Measurements from ENCODE around the gene EIF4G3.

The EIF4G3 gene

DNA sequence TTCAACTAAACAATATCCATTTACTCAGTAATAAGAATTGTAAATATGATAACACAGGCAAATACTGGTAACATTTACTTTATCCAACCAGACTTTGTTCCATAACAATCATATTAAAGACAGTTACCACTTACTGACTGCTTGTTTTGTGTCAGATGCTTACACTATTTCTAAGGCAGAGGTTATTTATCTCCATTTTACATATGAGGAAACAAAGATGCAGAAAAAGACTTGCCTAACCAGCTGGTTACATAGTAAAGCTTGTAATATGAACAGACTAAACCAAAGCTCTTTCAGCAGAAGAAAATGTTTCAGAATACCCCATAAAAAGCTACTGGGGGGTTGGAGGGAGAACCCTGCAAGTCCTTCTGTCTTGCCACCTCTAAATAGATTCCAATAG lies 180.1 kb downstream of the EIF4G3 start:
- no peak for DNase-seq (ENCODE audit: low read depth, low spot score)

DNA sequence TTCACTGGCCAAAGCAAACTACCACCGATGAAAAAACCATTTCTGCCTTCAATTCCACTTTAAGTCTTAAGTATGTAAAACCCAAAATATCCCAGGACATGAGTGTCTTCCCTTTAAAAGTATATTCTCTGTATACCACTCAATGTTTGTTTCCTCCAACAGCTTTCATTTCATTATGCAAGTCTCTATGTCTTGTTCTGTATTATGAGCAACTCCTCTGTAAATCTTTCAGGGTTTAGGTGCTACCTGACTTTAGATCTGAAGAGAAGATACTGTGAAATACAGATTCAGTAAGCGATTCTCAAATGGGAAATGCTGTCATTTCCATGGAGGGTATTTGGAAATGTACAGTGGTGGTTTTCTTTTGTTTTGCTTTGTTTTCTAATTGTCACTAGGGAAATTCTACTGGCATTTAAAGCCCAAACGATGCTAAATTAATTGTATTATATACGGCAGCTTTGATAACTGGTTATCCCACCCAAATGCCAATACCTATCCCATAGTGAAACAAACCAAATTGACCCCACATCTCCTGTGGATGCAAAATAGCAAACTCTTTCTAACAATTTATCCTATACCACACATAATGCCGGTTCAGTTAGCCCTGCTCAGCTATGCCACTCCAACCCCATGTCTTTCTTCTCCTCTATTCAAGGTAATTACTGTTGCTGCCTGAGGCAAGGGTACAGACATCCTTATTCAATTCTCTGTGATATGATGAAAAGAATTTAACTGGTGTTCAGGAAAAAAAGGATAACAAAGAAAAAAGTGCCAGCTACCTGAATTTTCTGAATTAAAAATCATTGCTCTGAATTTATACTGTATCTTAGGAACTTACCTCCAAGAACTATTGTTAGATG lies 182.8 kb downstream of the EIF4G3 start:
- DNase-seq (ENCODE audit: low read depth, low spot score) = no peak

DNA sequence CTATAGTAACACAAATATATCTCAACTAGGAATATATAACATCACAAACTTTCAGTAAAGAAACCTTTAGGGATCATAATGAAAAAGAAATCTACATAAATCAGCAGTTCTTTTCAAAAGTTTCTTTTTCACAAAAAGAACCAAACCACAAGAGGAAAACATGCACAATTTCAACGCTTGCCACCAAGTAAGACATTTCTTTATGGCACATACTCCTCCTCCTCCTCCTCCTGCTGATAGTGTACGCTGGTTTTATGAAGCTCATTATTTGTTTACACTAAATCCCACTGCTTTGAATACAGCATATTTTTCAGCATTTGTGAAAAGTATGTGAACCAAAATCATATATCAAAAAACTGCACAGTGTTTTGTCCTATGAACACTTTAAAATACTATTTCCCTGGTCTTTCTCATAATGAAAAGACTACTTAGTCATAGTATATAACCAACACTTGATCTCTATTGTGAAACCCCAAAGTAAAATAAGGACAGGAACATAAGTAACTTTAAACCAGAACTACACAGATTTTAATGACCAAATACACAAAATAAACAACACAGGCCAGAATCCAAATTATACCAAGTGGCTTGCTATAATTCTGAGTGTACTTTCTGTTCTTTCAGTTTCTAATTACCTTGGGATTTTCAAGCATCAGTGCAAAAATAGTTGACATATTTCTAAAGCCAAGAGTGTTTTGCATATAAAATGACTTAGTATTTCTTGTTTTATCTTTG lies 184.2 kb downstream of the EIF4G3 start:
- DNase-seq (ENCODE audit: low read depth, low spot score) = no peak

DNA sequence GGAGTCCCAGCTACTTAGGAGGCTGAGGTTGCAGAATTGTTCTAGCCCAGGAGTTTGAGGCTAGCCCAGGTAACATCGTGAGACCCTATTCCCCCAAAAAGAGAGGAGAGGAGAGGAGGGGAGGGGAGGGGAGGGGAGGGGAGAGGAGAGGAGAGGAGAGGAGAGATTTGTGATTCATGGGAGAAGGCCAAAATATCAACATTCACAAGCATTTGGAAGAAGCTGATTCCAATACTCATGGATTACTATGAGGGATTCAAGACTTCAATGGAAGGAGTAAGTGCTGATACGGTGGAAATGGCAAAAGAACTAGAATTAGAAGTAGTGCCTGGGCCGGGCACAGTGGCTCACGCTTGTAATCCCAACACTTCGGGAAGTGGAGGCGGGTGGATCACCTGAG lies 187.8 kb downstream of the EIF4G3 start:
- DNase-seq (ENCODE audit: low read depth, low spot score) = no peak

DNA sequence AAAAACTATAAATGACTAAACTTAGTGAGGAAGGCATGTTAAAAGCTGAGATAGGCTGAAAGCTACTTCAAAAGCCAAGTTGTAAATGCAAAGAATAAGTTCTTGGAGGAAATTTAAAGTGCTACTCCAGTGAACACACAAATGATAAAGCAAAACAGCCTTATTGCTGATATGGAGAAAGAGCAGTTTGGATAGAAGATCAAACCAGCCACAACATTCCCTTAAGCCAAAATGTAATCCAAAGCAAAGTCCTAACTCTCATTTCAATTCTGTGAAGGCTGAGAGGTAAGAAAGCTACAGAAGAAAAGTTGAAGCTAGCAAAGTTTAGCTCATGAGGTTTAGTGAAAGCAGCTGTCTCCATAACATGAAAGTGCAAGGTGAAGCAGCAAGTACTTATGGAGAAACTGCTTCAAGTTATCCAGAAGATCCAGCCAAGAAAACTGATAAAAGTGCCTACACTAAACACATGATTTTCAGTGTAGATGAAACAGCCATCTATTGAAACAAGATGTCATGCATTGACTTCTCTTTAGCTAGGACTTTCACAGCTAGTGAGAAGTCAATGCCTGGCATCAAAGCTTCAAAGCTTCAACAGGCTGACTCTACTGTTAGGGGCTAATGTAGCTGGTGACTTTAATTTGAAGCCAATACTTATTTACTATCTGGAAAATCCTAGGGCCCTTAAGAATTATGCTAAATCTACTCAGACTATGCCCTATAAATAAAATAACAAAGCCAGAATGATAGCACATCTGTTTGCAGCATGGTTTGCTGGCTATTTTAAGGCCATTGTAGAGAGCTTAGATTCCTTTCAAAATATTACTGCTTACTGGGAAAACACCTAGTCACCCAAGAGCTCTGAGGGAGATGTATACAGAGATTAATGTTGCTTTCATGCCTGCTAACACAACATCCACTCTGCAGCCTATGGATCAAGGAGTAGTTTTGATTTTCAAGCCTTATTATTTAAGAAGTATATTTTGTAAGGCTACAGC lies 188.6 kb downstream of the EIF4G3 start:
- DNase-seq (ENCODE audit: low read depth, low spot score) = no peak

DNA sequence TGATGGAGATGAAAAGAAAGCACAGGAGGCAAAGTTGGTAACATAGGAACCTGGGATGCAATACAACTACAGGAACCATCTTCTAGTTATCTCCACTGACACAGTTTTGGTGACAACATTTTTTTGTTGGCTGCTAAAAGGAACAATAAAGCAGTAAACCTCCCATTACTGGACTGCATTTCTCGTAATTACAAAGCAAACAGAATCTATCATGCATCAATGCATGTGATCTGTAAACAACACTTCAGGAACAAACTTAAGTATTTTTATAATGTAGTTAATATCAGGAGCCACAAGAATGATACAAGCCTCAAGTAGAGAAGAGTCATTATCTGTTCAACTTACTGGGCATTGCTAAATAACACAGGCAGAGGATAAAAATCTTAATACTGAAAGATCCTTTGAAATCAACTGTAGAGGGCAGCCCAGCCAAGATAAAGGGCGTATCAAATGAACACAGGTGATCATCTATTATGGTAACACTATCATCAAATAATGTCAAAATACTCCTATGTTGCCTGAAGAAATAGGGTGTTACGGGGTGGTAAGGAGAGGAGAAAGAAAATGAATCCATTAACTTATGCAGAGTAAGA lies 193.3 kb downstream of the EIF4G3 start:
- DNase-seq (ENCODE audit: low read depth, low spot score) = no peak

DNA sequence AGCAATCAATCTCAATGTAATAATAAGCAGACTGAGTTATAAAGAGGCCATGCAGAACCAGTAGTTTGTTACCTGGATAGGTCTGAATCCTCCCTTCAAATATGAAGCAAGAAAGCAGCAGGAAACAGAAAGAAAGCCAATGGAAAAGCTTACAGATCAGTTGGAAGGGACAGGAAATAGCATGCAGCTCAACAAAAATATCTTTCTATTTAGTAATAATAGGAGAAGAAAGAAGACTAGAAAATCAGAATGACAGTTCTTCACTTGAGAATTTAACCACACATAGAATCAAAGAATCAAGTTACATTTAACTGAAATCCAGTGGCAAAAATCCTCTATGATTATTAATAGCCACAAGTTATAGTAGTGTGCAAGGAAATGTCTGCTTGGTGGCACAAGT lies 194.4 kb downstream of the EIF4G3 start:
- DNase-seq (ENCODE audit: low read depth, low spot score) = no peak

DNA sequence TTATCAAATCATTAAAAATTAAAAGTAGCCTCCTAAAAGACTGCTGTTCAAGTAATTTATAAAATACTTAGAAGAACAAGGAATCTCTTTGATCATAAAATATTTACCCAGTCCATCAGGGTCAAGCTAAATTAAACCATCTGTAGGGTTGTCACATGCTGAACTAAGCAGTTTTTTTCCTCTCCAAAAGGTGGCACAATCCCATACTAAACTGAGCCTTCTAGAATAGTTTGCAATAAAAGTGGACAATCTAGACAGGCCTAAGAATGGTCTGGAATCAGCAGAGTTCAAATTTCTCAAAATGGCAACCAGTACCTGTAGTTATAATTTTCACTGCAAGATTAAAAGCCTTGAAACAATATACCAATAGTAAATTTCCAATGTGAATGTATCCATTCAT lies 194.8 kb downstream of the EIF4G3 start:
- no peak for DNase-seq (ENCODE audit: low read depth, low spot score)

DNA sequence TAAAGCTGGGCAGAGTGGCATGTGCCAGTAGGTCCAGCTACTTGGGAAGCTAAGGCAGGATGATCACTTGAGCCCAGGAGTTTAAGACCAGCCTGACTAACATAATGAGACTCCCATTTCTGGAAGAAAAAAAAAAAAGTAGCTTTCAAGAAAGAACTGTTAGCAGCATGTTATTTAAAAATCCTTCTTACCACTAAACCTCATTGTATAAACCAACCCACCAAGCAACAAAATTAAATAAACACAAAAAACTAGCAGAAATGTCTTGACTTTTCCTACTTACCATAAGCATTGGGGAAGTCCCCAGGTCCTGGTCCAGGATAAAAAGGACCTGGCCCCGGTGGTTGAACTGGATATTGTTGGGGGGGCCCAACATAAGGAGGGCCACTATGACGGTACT lies 196.6 kb downstream of the EIF4G3 start:
- no peak for DNase-seq (ENCODE audit: low read depth, low spot score)

DNA sequence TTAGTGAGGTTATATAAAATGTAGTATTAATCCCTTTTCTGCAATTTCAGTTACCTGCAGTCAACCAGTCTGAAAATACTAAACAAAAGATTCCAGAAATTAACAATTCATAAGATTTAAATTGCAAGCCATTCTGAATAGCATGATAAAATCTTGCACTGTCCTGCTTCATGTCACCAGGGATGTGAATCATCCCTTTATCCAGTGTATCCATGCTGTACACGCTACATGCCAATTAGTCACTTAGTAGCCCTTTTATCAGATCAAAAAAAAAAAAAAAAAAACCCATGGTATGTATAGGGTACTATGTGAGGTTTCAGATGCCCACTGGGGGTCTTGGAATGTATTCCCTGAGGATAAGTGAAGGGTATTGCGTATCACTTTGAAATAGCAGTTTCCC lies 198.3 kb downstream of the EIF4G3 start:
- no peak for DNase-seq (ENCODE audit: low read depth, low spot score)

DNA sequence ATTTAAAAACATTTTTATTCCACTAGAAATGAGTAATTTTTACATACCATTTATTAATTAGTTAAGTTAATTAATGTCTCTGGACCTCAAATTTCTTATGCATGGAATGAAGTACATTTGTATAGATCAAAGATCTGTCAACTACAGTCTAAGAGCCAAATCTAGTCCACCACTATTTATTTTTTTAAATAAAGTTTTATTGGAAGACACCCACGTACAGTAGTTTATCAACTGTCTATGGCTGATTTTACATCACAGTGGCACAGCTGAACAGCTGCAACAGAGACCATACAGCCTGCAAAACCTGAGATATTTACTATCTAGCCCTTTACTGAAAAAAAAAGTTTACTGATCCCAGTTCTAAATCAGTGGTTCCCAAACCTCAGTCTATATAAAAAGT lies 201.0 kb downstream of the EIF4G3 start:
- DNase-seq (ENCODE audit: low read depth, low spot score) = no peak

DNA sequence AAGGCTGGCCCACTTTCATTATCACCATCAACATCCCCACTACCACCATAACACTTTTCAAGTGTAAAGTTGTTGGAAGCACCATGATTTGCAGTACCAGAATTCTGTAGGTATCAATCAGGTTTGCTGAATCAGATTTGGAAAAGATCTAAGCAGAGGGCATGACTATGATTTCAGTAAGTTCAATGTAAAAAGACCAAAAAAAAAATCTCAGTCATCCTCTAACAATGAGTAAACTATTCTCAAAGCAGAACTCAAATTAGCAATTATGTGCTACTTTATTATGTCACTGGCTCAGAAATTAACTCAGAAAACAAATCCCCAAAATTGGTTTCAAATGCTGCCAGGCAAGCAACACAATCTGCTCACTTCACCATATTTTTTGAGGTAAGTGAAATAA lies 201.7 kb downstream of the EIF4G3 start:
- DNase-seq (ENCODE audit: low read depth, low spot score) = no peak

DNA sequence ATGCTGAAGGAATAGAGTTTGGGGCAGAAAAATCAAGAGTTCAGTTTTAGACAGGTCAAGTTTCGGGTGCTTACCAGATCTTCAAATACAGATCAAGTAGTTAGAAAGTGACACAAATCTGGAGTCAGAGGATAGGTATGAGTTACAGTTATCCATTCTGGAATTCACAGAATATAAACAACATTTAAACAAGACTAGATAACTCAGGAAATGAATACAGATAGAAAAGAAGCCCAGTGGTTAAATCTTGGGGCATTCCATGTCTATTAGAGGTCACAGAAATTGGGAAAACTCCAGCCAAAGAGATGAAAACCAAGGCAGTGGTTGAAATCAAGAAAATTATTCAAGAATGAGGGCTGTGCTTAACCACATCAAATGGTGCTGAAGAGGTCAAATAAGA lies 202.6 kb downstream of the EIF4G3 start:
- DNase-seq (ENCODE audit: low read depth, low spot score) = no peak

DNA sequence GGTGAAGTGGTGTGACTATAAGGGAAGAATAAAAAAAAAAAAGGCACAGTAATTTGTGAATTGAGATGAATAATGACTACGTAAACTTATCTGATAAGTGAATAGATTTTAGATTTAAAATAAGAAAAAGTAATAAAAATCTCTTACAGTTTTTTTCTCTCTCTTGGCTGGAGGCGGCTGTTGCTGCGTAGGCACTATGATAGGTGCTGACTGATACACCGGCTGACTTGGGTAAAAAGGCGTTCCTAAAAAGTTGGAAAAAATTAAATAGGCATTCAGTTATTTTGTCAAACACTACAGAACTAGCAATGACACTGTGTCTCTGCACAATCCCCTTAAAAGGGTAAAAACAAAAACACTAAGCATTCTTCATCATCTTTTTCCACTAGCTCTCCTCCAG lies 203.8 kb downstream of the EIF4G3 start:
- no peak for DNase-seq (ENCODE audit: low read depth, low spot score)

DNA sequence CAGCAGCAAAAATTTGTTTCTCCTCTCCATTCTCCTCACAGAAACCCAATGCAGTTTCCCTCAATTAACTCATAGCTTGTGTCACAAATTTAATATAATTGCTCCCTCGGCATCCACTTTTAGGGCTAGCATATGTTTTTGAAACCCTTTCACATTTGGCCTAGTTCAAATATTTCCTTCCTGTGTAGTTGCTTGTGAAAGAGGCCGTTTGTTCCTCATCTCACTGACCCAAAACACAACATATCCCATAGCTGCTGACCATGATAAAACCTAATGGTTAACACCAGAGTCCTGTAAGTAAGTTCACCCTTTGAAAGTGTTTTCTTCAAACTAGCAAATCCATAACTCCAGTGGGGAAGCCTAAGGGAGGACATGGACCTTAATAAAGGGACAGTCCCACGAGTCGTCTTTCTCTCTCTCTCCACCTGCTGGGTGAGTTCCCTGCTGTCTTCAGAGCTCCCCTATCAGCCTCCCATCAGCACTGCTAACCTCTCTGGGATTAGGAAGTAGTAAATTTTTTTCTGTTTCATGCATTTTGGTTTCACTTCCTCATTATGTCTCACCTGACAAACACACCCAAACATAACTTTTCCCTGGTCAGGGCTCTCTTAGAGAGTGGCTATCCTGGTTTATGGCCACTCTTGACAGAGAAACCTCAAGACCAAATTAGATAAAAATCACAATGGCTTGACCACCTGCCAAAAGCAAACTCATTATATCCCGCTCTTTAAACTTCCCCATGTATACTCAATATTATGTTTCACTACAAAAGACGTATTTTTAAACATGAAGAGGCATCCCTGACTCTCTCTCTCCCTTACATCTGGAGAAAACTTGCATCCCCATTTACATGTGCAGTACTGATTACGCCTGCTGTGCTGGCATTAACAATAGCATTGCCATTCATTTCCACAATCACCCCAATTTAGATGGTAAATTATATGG lies 211.9 kb downstream of the EIF4G3 start:
- DNase-seq (ENCODE audit: low read depth, low spot score) = no peak

DNA sequence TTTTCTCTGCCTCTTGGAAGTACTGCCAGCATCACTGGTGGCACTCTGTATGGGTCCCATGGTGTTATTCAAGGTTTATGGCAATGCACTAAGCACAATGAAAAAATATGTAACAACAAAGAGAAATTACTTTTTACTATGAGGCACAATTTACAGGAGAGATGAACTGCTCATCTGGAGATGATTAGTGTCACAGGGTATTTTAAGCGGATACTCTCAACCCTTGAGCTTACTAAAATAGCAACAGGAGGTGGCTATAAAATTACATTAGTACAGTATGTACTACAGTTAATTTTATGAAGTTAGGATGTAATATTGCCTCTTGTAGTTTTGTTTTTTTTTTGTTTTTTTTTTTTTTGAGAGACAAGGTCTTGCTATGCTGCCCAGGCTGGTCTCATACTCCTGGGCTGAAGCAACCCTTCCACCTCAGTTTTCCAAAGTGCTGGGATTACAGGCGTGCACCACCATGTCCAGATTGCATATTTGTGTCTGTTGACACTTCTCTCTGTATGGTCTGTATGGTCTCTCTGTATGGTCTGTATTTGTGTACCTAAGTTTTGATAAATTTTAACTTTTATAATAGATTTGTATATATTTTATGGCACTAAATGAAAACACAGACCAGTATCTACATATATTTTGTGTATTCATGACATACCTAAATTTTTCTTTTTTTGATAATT lies 214.0 kb downstream of the EIF4G3 start:
- no peak for DNase-seq (ENCODE audit: low read depth, low spot score)

DNA sequence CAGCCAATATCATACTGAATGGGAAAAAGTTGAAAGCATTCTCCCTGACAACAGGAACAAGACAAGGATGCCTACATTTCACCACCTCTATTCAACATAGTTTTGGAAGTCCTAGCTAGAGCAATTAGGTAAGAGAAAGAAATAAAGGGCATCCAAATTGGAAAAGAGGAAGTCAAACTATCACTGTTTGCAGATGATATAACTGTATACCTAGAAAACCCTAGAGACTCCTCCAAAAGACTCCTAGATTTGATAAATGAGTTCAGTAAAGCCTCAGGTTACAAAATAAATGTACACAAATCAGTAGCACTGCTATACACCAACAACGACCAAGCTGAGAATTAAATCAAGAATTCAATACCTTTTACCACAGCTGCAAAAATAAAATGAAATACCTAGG lies 218.3 kb downstream of the EIF4G3 start:
- no peak for DNase-seq (ENCODE audit: low read depth, low spot score)

DNA sequence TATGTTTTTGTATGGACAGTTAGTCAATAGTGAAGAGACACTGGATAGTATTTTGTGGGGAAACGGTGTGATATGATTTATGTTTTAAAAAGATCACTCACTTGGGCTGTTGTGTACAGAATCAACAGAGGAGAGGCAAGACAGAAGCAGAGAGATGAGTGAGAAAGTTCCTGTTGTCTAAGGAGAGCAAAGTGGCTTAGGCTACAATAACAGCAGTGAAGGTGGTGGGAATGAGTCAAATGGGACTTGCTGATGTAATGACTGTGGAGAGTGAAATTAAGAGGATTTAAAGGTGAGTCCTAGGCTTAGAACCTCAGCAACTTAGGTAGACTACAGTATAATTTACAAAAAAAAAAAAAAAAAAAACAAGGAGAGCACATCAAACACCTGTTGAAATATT lies 220.4 kb downstream of the EIF4G3 start:
- DNase-seq (ENCODE audit: low read depth, low spot score) = no peak

DNA sequence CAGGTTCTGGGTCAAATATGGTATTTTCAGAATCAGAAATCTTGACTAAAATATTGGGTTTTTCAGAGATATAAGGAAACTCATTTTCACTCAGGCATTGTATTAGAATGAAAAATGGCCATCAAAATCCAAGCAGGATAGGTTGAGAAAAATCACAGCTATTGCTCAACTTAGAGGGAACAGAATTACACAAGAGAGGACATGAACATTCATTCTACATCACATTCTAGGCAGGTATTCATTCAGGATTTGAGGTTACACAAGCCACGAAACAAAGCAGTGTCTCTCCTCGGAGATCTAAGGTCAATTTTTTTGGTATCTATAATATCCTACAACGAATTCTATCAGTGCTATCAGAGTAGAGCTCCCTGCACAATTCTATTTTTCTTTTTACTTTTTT lies 226.0 kb downstream of the EIF4G3 start:
- DNase-seq (ENCODE audit: low read depth, low spot score) = no peak
